MG63 (cell line): ENCODE measurements around the gene SEPSECS. TPM values are rescaled to one million over a fixed set of nuclear protein-coding genes. Genes with fewer than 3 reads are reported as not detected.

Experiments used
- DNase-seq: peaks from one replicate; pipeline ENCODE4 v3.0.0-alpha.2; 2020
- H3K27me3 ChIP-seq: fragments of 250-450 bp; sonication (Bioruptor Pico); 2 replicates; pipeline ENCODE4 v1.5.1; 2020; ENCODE audit warnings: mild to moderate bottlenecking, moderate library complexity
- H3K36me3 ChIP-seq: fragments of 250-450 bp; sonication (Bioruptor Pico); 2 replicates; pipeline ENCODE4 v1.5.1; 2020; ENCODE audit warnings: mild to moderate bottlenecking, moderate library complexity
- H3K4me3 ChIP-seq: fragments of 250-450 bp; sonication (Bioruptor Pico); 2 replicates; pipeline ENCODE4 v1.5.1; 2020; ENCODE audit warnings: mild to moderate bottlenecking, moderate library complexity
- H3K9me3 ChIP-seq: fragments of 250-450 bp; sonication (Bioruptor Pico); 2 replicates; pipeline ENCODE4 v1.5.1; 2020; ENCODE audit warnings: mild to moderate bottlenecking, moderate library complexity
- total RNA-seq: library from RNA; depleted of rRNA; stranded (reverse); fragments of >200 nt; shearing (Covaris generic); gene quantifications from 2 replicates; pipeline ENCODE4 v1.2.3, GENCODE V29; 2014; ENCODE audit warnings: low replicate concordance

Gene SEPSECS
- total RNA-seq, 1 experiment from 2014 or later = 3.6 TPM

- Histone ChIP-seq H3K4me3 (no peak overlapping the region), H3K27me3 (no peaks in the 10 kb centered on the region), H3K9me3 (no peaks in the 10 kb centered on the region), H3K36me3 (no peaks in the 10 kb centered on the region)
- DNase-seq = no peak
Measured at GRCh38 chr4:25162566-25162965, 2.3 kb upstream of the SEPSECS start.

- H3K36me3 ChIP-seq = no peaks in the 10 kb centered on the region
- no peak for DNase-seq
- peak overlapping the region; percentile 74 for H3K4me3 ChIP-seq
- H3K9me3 ChIP-seq = no peaks in the 10 kb centered on the region
- no peaks in the 10 kb centered on the region for H3K27me3 ChIP-seq
Measured at GRCh38 chr4:25161593-25161950, 1.3 kb upstream of the SEPSECS start.

- no peaks in the 10 kb centered on the region; the same call in 1 of the 2 replicates for H3K36me3 ChIP-seq
- H3K4me3 ChIP-seq = peak overlapping the region; percentile 74
- H3K9me3 ChIP-seq = no peaks in the 10 kb centered on the region
- no peaks in the 10 kb centered on the region for H3K27me3 ChIP-seq
- DNase-seq = no peak
Measured at GRCh38 chr4:25160714-25161592, 704 bp upstream of the SEPSECS start.

- H3K9me3 ChIP-seq = no peaks in the 10 kb centered on the region
- H3K27me3 ChIP-seq = no peaks in the 10 kb centered on the region
- no peak overlapping the region; the same call in 1 of the 2 replicates for H3K4me3 ChIP-seq
- no peaks in the 10 kb centered on the region; the same call in 1 of the 2 replicates for H3K36me3 ChIP-seq
- no peak for DNase-seq
Measured at GRCh38 chr4:25158817-25159216, 1.4 kb downstream of the SEPSECS start.

GRCh38 chr4:25157081-25157480 lies 3.2 kb downstream of the SEPSECS start:
- H3K9me3 ChIP-seq = no peaks in the 10 kb centered on the region
- no peaks in the 10 kb centered on the region; the same call in 1 of the 2 replicates for H3K36me3 ChIP-seq
- DNase-seq = no peak
- H3K27me3 ChIP-seq = no peaks in the 10 kb centered on the region
- H3K4me3 ChIP-seq = no peak overlapping the region

GRCh38 chr4:25155947-25156346 lies 4.3 kb downstream of the SEPSECS start:
- DNase-seq = no peak
- Histone ChIP-seq H3K36me3 (no peaks in the 10 kb centered on the region; the same call in 1 of the 2 replicates), H3K4me3 (no peak overlapping the region), H3K27me3 (no peaks in the 10 kb centered on the region), H3K9me3 (no peaks in the 10 kb centered on the region)

GRCh38 chr4:25154594-25155265 lies 5.5 kb downstream of the SEPSECS start:
- Histone ChIP-seq H3K36me3 (no peaks in the 10 kb centered on the region; the same call in 1 of the 2 replicates), H3K4me3 (no peak overlapping the region), H3K27me3 (no peaks in the 10 kb centered on the region), H3K9me3 (no peaks in the 10 kb centered on the region)
- DNase-seq = no peak

GRCh38 chr4:25146076-25146475 lies 14.2 kb downstream of the SEPSECS start:
- no peaks in the 10 kb centered on the region for H3K36me3 ChIP-seq
- H3K27me3 ChIP-seq = no peaks in the 10 kb centered on the region
- no peaks in the 10 kb centered on the region for H3K9me3 ChIP-seq
- no peak for DNase-seq
- H3K4me3 ChIP-seq = no peak overlapping the region

- H3K27me3 ChIP-seq = no peaks in the 10 kb centered on the region
- H3K36me3 ChIP-seq = no peaks in the 10 kb centered on the region
- DNase-seq = no peak
- no peaks in the 10 kb centered on the region for H3K9me3 ChIP-seq
- H3K4me3 ChIP-seq = no peak overlapping the region
Measured at GRCh38 chr4:25144870-25145481, 15.3 kb downstream of the SEPSECS start.

- Histone ChIP-seq H3K27me3 (no peaks in the 10 kb centered on the region), H3K9me3 (no peaks in the 10 kb centered on the region), H3K36me3 (no peaks in the 10 kb centered on the region), H3K4me3 (no peak overlapping the region)
- no peak for DNase-seq
Measured at GRCh38 chr4:25142468-25142867, 17.8 kb downstream of the SEPSECS start.

GRCh38 chr4:25141592-25141991 lies 18.7 kb downstream of the SEPSECS start:
- H3K9me3 ChIP-seq = no peaks in the 10 kb centered on the region
- DNase-seq = no peak
- no peaks in the 10 kb centered on the region for H3K36me3 ChIP-seq
- no peaks in the 10 kb centered on the region for H3K27me3 ChIP-seq
- no peak overlapping the region for H3K4me3 ChIP-seq

- H3K9me3 ChIP-seq = no peaks in the 10 kb centered on the region
- no peak for DNase-seq
- no peaks in the 10 kb centered on the region for H3K36me3 ChIP-seq
- no peak overlapping the region for H3K4me3 ChIP-seq
- H3K27me3 ChIP-seq = no peaks in the 10 kb centered on the region
Measured at GRCh38 chr4:25133132-25133531, 27.1 kb downstream of the SEPSECS start.

- DNase-seq = no peak
- Histone ChIP-seq H3K27me3 (no peaks in the 10 kb centered on the region), H3K36me3 (no peaks in the 10 kb centered on the region), H3K9me3 (no peaks in the 10 kb centered on the region), H3K4me3 (no peak overlapping the region)
Measured at GRCh38 chr4:25131926-25132325, 28.3 kb downstream of the SEPSECS start.

GRCh38 chr4:25131381-25131780 lies 28.9 kb downstream of the SEPSECS start:
- no peak overlapping the region for H3K4me3 ChIP-seq
- no peaks in the 10 kb centered on the region for H3K36me3 ChIP-seq
- no peaks in the 10 kb centered on the region for H3K9me3 ChIP-seq
- DNase-seq = no peak
- no peaks in the 10 kb centered on the region for H3K27me3 ChIP-seq

GRCh38 chr4:25129917-25130316 lies 30.3 kb downstream of the SEPSECS start:
- DNase-seq = no peak
- H3K27me3 ChIP-seq = no peaks in the 10 kb centered on the region
- H3K4me3 ChIP-seq = no peak overlapping the region

GRCh38 chr4:25128671-25129070 lies 31.6 kb downstream of the SEPSECS start:
- no peak for DNase-seq
- H3K4me3 ChIP-seq = no peak overlapping the region
- H3K27me3 ChIP-seq = no peaks in the 10 kb centered on the region

More at GRCh38 chr4:25129917-25130316, 30.3 kb downstream of the SEPSECS start:
- H3K36me3 ChIP-seq = no peaks in the 10 kb centered on the region
- H3K9me3 ChIP-seq = no peaks in the 10 kb centered on the region

GRCh38 chr4:25123236-25123635 lies 37.0 kb downstream of the SEPSECS start:
- Histone ChIP-seq H3K4me3 (no peak overlapping the region), H3K9me3 (no peaks in the 10 kb centered on the region), H3K36me3 (no peaks in the 10 kb centered on the region), H3K27me3 (no peaks in the 10 kb centered on the region)
- no peak for DNase-seq

More at GRCh38 chr4:25128671-25129070, 31.6 kb downstream of the SEPSECS start:
- no peaks in the 10 kb centered on the region for H3K9me3 ChIP-seq
- no peaks in the 10 kb centered on the region for H3K36me3 ChIP-seq
